ENCODE measurements around the gene ANKS3.

GRCh38 chr16:4692460-4693295 is 41.4 kb downstream of the ANKS3 start:
- TF ChIP-seq CTCF (IDR thresholded peaks at IDR 0.05) (no peak), POLR2AphosphoS5 (IDR thresholded peaks at IDR 0.05; ENCODE audit: low read depth, low read length) (no peak), REST (IDR thresholded peaks at IDR 0.05; ENCODE audit: insufficient read depth in 1 of 2, low read depth in 2 of 2, low read length in 1 of 2) (no peak), TCF7L2 (IDR thresholded peaks at IDR 0.05; ENCODE audit: low read depth, low read length) (no peak)

Data from Panc1 (cell line).